Fibroblast of villous mesenchyme (primary cell): ENCODE measurements around the gene TDRD12. TPM values are rescaled to one million over a fixed set of nuclear protein-coding genes. Genes with fewer than 3 reads are reported as not detected.
"Not testable (repeated sequence)": the region's sequence is repeated elsewhere in the genome, so short reads cannot be mapped to it uniquely, and the experiment has no call there.

ENCODE experiments used
- DNase-seq: peaks from one replicate; pipeline ENCODE4 v3.0.0-alpha.2; 2010; ENCODE audit warnings: low read depth
- H3K4me3 ChIP-seq: 2 replicates; pipeline ENCODE4 v1.5.1; 2011; ENCODE audit warnings: low read depth, mild to moderate bottlenecking, low read length
- total RNA-seq: library from RNA; depleted of rRNA; stranded (reverse); fragments of >200 nt; gene quantifications from 2 replicates; pipeline ENCODE4 v1.2.3, GENCODE V29; 2012
- TF ChIP-seq, protein P1 (sequence below): IDR thresholded peaks from 2 replicates; pipeline ENCODE4 v1.5.1; 2012; ENCODE audit warnings: low read depth, mild to moderate bottlenecking, low read length; ENCODE audit not compliant: insufficient read depth

The TDRD12 gene
- total RNA-seq, 1 donor: under 0.01 TPM

DNA sequence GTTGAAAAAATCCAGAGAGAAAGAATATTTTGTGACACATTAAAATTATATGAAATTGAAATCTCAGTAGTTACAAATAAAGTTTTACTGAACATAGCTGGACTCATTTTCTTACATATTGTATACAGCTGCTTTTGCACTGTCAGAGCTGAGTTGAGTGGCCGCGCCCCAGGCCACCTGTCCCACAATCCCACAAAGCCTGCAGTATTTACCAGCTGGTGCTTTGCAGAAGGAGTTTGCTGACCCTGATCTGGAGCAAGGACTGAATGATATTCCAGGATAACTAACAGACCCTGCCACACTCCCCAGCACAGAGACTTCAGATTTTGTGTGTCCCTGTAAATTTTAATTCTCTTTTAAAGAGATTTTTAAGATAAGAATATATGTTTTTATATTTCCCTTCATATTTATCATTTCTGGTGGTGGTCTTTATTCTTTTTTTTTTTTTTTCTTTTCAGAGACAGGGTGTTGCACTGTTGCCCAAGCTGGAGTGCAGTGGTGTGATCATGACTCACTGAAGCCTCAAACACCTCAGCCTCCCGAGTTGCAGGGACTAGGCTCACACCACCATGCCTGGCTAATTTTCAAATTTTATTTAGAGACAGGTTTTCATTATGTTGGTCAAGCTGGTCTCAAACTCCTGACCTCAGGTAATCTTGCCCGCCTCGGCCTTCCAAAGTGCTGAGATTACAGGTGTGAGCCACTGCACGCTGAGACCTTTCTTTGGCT is 48.5 kb downstream of the TDRD12 start:
- TF ChIP-seq, protein P1, sequence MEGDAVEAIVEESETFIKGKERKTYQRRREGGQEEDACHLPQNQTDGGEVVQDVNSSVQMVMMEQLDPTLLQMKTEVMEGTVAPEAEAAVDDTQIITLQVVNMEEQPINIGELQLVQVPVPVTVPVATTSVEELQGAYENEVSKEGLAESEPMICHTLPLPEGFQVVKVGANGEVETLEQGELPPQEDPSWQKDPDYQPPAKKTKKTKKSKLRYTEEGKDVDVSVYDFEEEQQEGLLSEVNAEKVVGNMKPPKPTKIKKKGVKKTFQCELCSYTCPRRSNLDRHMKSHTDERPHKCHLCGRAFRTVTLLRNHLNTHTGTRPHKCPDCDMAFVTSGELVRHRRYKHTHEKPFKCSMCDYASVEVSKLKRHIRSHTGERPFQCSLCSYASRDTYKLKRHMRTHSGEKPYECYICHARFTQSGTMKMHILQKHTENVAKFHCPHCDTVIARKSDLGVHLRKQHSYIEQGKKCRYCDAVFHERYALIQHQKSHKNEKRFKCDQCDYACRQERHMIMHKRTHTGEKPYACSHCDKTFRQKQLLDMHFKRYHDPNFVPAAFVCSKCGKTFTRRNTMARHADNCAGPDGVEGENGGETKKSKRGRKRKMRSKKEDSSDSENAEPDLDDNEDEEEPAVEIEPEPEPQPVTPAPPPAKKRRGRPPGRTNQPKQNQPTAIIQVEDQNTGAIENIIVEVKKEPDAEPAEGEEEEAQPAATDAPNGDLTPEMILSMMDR: no peak
- H3K4me3 ChIP-seq: no peak overlapping the region
- DNase-seq: no peak

DNA sequence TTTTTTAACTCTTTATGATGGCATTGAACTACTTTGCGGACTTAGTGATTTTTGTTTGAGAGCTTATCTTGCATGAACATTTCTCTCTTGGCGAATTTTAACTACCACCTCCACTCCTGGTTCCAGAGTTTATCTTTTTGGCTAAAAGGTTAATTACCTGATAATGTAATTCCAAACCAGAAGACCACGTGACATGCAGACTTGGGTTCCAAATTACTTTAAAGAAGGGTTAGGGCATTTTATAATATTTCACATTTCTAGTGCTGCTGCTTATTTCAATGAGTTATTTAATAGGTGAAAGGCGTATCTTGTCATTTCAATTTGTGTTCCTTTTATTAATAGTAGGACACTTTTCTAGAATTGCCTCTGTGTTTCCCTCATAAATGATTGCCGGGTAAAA is 52.0 kb downstream of the TDRD12 start:
- TF ChIP-seq, protein P1: no peak
- H3K4me3 ChIP-seq: no peak overlapping the region
- no peak for DNase-seq

DNA sequence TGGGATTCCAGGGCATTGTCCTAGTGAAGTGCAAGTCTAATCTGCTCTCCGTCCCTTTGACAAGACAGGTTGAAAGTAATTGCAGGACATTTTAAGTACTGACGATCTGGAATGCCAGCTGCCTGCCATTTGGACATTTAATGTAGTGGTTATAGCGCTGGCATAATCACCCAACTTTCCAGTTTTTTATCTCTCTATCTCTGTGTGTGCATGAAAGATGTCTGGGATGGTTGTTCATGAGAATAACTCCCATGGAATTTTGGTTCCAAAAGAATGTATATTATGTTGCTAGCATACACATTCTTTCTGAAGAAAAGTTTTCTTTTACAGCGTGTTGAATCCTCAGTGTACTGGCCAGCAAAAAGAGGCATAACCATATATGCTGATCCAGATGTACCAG is 53.6 kb downstream of the TDRD12 start:
- DNase-seq: no peak
- no peak overlapping the region for H3K4me3 ChIP-seq
- TF ChIP-seq, protein P1: no peak

DNA sequence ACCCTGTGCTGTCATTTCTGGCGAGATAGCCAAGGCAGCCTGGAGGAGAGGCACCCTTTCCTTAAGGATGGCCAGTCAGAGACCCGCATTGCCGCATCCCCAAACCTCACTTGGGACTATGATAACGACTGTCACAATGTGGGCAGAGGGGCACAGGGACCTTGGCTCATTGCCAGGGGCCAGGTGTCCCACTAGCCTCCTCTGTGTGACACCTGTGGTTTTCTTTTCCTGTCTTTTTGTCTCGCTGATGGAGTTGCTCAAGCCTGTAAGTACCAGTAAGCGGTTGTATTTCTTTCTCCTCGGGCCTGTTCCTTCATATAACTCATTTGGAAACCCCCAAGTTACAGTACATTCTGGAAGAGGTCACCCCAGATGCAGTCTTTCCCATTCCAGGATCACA is 59.5 kb downstream of the TDRD12 start:
- DNase-seq: no peak
- TF ChIP-seq, protein P1: no peak
- H3K4me3 ChIP-seq: no peak overlapping the region

DNA sequence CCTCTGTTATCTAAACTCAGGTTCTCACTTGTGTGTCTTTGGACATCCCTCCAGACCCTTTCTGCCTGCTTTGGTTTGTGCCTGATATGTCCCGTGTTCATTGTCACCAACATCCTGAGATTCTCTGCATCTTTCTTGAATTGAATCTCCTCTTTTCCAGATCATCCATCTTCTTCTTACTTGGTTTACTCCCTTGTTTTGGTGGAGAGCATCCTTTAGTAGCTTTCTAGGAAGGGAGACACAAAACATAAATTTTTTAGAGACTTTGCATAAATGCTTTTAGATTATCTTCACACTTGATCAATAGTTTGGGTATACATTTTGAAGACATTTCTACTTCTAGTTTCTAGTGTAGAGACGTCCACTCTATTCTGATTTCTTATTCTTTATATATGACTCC is 61.7 kb downstream of the TDRD12 start:
- no peak overlapping the region for H3K4me3 ChIP-seq
- DNase-seq: no peak
- TF ChIP-seq, protein P1: no peak

DNA sequence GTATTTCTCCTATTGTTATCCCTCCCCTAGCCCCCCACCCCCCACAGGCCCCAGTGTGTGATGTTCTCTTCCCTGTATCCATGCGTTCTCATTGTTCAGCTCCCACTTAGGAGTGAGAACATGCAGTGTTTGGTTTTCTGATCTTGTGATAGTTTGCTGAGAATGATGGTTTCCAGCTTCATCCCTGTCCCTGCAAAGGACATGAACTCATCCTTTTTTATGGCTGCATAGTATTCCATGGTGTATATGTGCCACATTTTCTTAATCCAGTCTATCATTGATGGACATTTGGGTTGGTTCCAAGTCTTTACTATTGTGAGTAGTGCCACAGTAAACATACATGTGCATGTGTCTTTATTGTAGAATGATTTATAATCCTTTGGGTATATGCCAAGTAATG is 62.5 kb downstream of the TDRD12 start:
- H3K4me3 ChIP-seq, DNase-seq: not testable (repeated sequence)

DNA sequence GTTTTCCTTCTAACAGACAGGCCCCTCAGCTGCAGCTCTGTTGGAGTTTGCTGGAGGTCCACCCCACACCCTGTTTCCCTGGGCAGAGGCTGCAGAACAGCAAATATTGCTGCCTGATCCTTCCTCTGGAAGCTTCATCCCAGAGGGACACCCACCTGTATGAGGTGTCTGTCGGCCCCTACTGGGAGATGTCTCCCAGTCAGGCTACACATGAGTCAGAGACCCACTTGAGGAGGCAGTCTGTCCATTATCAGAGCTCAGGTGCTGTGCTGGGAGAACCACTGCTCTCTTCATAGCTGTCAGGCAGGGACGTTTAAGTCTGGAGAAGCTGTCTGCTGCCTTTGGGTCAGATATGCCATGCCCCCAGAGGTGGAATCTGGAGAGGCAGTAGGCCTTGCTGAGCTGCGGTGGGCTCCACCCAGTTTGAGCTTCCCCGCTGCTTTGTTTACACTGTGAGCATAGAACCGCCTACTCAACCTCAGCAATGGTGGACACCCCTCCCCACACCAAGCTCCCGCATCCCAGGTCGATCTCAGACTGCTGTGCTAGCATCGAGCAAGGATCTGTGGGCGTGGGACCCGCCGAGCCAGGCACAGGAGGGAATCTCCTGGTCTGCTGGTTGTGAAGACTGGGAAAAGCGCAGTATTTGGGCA is 67.7 kb downstream of the TDRD12 start:
- H3K4me3 ChIP-seq: not testable (repeated sequence)

DNA sequence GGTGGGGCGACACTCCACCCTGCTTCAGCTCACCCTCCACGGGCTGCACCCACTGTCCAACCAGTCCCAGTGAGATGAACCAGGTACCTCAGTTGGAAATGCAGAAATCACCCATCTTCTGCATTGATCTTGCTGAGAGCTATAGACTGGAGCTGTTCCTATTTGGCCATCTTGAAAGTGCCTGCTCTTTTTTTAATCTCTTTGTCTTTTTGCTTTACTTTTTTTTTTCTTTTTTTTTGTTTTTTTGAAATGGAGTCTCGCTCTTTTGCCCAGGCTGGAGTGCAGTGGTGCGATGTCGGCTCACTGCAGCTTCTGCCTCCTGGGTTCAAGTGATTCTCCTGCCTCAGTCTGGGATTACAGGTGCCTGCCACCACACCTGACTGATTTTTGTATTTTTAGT is 68.3 kb downstream of the TDRD12 start:
- not testable (repeated sequence) for H3K4me3 ChIP-seq, DNase-seq

More for the DNA sequence above, 67.7 kb downstream of the TDRD12 start:
- not testable (repeated sequence) for DNase-seq
